ENCODE measurements around the gene CYTH3.

DNA sequence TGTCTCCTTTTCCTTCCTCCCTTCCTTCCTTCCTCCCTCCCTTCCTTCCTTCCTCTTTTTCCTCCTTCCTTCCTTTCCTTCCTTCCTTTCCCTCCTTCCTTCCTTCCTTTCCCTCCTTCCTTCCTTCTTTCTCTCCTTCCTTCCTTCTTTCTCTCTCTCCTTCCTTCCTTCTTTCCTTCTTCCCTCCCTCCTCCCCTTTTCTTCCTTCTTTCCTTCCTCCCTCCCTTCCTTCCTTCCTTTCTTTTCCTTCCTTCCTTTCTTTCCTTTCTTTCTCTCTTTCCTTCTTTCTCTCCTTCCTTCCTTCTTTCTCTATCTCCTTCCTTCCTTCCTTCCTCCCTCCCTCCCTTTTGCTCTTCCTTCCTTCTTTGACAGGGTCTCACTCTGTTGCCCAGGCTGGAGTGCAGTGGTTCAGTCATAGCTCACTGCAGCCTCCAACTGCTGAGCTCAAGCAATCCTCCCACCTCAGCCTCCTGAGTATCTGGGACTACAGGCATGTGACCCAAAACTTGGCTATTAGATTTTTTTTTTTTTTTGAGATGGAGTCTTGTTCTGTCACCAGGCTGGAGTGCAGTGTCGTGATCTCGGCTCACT, 15.9 kb upstream of the CYTH3 start:
- TF ChIP-seq POLR2AphosphoS5 (IDR thresholded peaks at IDR 0.05; ENCODE audit: low read depth, low read length) (no peak), POLR2A (IDR thresholded peaks at IDR 0.05; ENCODE audit: low read depth, low read length) (no peak), SPI1 (IDR thresholded peaks at IDR 0.05; ENCODE audit: low read depth, low read length) (no peak)
